ENCODE data around the gene SPAG5.
A peak's percentile ranks its signal among the peaks of the same experiment; 100 is the strongest.
"Not testable (repeated sequence)": the region's sequence is repeated elsewhere in the genome, so short reads cannot be mapped to it uniquely, and the experiment has no call there.

SPAG5 gene

GRCh38 chr17:28592260-28592659, 6.6 kb downstream of the SPAG5 start:
- Mint-ChIP-seq H3K4me3 (no peak overlapping the region), H3K9me3 (no peaks in the 10 kb centered on the region), H3K27ac (no peak overlapping the region), H3K36me3 (ENCODE audit: low read depth) (peaks cover 39% of the 10 kb centered on the region), H3K4me1 (ENCODE audit: low read depth) (peaks cover 6% of the 10 kb centered on the region), H3K27me3 (ENCODE audit: low read depth) (no peaks in the 10 kb centered on the region)
- no peak for DNase-seq (ENCODE audit: low spot score)

DNA sequence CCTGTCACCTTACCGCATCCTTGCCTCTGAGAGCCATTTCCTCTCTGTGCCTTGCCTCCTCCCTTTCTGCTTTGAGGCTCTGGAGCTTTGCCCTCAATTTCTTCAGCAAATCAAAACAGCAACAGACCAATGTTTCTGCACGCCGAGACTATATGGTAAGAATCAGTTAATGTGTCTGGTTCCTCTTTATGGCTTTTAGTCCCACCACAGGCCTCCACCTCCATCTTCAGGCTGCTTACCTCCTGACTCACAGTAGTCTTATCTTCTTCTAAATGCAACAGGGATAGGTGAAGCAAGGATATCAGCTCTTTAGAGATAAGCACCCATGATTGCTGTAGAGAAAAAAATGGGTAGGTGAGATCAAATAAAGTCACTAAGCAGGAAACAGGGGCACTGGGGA, 13.0 kb downstream of the SPAG5 start:
- Mint-ChIP-seq H3K27me3 (ENCODE audit: low read depth) (no peaks in the 10 kb centered on the region), H3K9me3 (no peaks in the 10 kb centered on the region), H3K36me3 (ENCODE audit: low read depth) (peaks cover 31% of the 10 kb centered on the region), H3K4me3 (no peak overlapping the region), H3K4me1 (ENCODE audit: low read depth) (peaks cover 6% of the 10 kb centered on the region), H3K27ac (no peak overlapping the region)
- no peak for DNase-seq (ENCODE audit: low spot score)

DNA sequence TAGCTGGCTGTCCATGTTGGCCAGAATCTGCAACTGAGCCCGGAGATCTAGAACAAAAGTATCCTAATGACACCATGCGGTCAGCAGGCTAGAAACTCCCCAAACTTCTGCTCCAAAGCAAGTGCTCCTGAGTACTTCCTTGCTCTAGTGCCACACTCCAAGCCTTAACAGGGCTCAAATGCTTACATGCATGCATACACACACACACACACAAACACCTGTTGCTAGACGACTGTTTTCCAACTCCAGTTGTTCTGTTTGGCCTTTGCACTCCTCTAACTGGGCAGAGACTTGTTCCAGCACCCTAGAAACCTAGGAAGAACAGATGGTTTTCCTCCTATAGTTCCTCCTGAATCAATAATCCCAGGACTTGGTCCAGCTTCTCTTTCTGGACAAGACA, 14.4 kb downstream of the SPAG5 start:
- no peaks in the 10 kb centered on the region for H3K27me3 Mint-ChIP-seq (ENCODE audit: low read depth)
- peaks cover 38% of the 10 kb centered on the region for H3K36me3 Mint-ChIP-seq (ENCODE audit: low read depth)
- H3K9me3 Mint-ChIP-seq: no peaks in the 10 kb centered on the region
- H3K27ac Mint-ChIP-seq: no peak overlapping the region
- H3K4me1 Mint-ChIP-seq (ENCODE audit: low read depth): peaks cover 20% of the 10 kb centered on the region
- no peak overlapping the region for H3K4me3 Mint-ChIP-seq
- no peak for DNase-seq (ENCODE audit: low spot score)

DNA sequence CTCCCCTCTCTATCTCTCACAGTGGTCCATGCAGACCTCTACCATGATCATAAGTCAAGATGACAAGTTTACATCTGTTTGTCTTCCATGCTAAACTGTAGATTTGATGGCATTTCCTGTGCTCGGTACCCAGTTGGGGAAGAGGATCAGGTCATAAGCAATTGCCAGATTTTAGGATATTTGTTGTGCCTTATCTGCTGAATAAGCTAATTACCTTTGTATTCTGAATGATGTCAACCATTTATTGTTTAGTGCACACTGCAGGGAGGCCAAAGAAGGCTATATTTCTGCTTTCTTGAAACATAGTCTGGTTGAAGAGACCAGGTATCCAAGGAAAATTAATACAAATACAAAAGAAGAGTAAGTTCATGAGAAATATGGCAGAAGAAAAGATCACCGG, 16.3 kb downstream of the SPAG5 start:
- Mint-ChIP-seq H3K9me3 (no peaks in the 10 kb centered on the region), H3K27me3 (ENCODE audit: low read depth) (no peaks in the 10 kb centered on the region), H3K36me3 (ENCODE audit: low read depth) (peaks cover 47% of the 10 kb centered on the region), H3K4me1 (ENCODE audit: low read depth) (peaks cover 26% of the 10 kb centered on the region), H3K27ac (no peak overlapping the region), H3K4me3 (no peak overlapping the region)
- no peak for DNase-seq (ENCODE audit: low spot score)

DNA sequence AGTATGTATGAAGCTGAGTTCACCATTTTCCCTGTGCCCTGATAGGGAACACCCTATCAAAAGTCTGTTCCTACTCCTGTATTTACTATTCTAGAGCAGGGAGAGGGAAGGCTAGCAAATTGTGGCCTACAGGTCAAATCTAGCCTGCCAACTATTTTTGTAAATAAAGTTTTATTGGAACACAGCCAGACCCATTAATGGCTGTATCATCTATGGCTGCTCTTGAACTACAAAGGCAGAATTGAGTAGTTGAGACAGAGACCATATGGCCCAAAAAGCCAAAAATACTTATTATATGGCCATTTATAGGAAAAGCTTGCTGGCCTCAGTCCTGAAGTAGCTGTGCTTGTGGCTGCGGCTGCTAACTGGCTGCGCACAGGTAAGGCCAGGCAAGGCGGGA, 17.9 kb downstream of the SPAG5 start:
- Mint-ChIP-seq H3K4me1 (ENCODE audit: low read depth) (peaks cover 34% of the 10 kb centered on the region), H3K4me3 (no peak overlapping the region)

GRCh38 chr17:28579526-28579925, 19.3 kb downstream of the SPAG5 start:
- Mint-ChIP-seq H3K36me3 (ENCODE audit: low read depth) (peaks cover 46% of the 10 kb centered on the region), H3K4me1 (ENCODE audit: low read depth) (peaks cover 40% of the 10 kb centered on the region), H3K27me3 (ENCODE audit: low read depth) (no peaks in the 10 kb centered on the region), H3K9me3 (no peaks in the 10 kb centered on the region), H3K27ac (peak overlapping the region; percentile 79), H3K4me3 (peak overlapping the region; percentile 32)
- peak; percentile 66 for DNase-seq (ENCODE audit: low spot score)

More for the DNA sequence above, 17.9 kb downstream of the SPAG5 start:
- no peaks in the 10 kb centered on the region for H3K9me3 Mint-ChIP-seq
- DNase-seq (ENCODE audit: low spot score): no peak
- peaks cover 48% of the 10 kb centered on the region for H3K36me3 Mint-ChIP-seq (ENCODE audit: low read depth)
- no peaks in the 10 kb centered on the region for H3K27me3 Mint-ChIP-seq (ENCODE audit: low read depth)
- H3K27ac Mint-ChIP-seq: peak overlapping the region; percentile 69

GRCh38 chr17:28578246-28579195, 20.3 kb downstream of the SPAG5 start:
- no peaks in the 10 kb centered on the region for H3K27me3 Mint-ChIP-seq (ENCODE audit: low read depth)
- H3K9me3 Mint-ChIP-seq: no peaks in the 10 kb centered on the region
- H3K4me1 Mint-ChIP-seq (ENCODE audit: low read depth): peaks cover 45% of the 10 kb centered on the region
- H3K4me3 Mint-ChIP-seq: peak overlapping the region; percentile 55
- DNase-seq (ENCODE audit: low spot score): no peak
- peak overlapping the region; percentile 79 for H3K27ac Mint-ChIP-seq
- peaks cover 55% of the 10 kb centered on the region for H3K36me3 Mint-ChIP-seq (ENCODE audit: low read depth)

- Mint-ChIP-seq H3K36me3 (ENCODE audit: low read depth) (peaks cover 63% of the 10 kb centered on the region), H3K4me1 (ENCODE audit: low read depth) (peaks cover 55% of the 10 kb centered on the region), H3K27me3 (ENCODE audit: low read depth) (no peaks in the 10 kb centered on the region), H3K9me3 (no peaks in the 10 kb centered on the region), H3K27ac (peak overlapping the region; percentile 17), H3K4me3 (no peak overlapping the region)
- DNase-seq (ENCODE audit: low spot score): no peak
Observed at GRCh38 chr17:28577466-28577824, 21.4 kb downstream of the SPAG5 start.

DNA sequence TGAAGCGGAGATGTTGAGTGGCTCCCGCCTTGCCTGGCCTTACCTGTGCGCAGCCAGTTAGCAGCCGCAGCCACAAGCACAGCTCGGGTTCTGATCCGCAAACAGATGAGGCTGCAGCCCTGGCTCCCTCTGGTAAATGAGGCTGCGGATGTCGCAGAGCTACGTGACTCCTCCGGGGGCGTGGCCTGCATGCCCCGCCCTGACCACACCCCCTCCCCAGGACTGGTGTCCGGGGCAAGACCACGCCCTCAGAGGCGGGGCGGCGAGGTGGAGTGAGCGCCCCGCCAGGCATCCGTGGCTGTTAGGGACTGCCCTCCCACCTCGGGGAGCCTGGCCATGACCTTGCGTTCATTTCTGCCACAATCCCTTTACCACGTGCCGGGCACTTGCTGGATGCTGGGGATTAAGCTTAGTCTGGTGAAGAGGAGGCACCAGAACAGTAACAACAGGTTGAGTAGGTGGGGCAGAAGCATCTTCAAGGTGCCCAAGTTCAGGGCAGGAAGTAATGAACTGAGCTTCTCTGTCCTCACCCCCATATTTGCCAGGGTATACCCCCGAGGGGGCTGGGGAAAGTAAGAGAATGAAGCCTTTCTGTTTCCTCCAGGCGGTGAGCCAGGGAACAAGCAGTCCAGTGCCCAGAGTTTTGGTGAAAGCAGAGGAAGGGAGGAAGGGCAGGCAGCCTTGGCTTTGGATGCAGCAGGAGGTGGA, 21.9 kb downstream of the SPAG5 start, which contains the start of gene ALDOC:
TSS of gene ALDOC (minus strand) at position 138 of the 708 bp plus-strand sequence. CDS start 1,363 bp downstream, outside the sequence.
- Mint-ChIP-seq H3K27ac (peak within 1 kb of the TSS; percentile 89), H3K4me3 (peak within 1 kb of the TSS; percentile 96), H3K9me3 (no peaks in the 10 kb centered on the region), H3K36me3 (ENCODE audit: low read depth) (peaks cover 63% of the 10 kb centered on the region), H3K4me1 (ENCODE audit: low read depth) (peaks cover 60% of the 10 kb centered on the region), H3K27me3 (ENCODE audit: low read depth) (no peaks in the 10 kb centered on the region)
- peak; percentile 98 for DNase-seq (ENCODE audit: low spot score)

- Mint-ChIP-seq H3K36me3 (ENCODE audit: low read depth) (peaks cover 63% of the 10 kb centered on the region), H3K4me3 (peak overlapping the region; percentile 96), H3K4me1 (ENCODE audit: low read depth) (peaks cover 62% of the 10 kb centered on the region), H3K27ac (peak overlapping the region; percentile 86)
- H3K9me3 Mint-ChIP-seq; H3K27me3 Mint-ChIP-seq (ENCODE audit: low read depth); DNase-seq (ENCODE audit: low spot score): not testable (repeated sequence)
Observed at GRCh38 chr17:28576016-28576415, 22.8 kb downstream of the SPAG5 start.

GRCh38 chr17:28575126-28575795, 23.6 kb downstream of the SPAG5 start:
- Mint-ChIP-seq H3K27ac (no peak overlapping the region), H3K36me3 (ENCODE audit: low read depth) (peaks cover 56% of the 10 kb centered on the region), H3K4me3 (peak overlapping the region; percentile 96), H3K27me3 (ENCODE audit: low read depth) (no peaks in the 10 kb centered on the region), H3K9me3 (no peaks in the 10 kb centered on the region), H3K4me1 (ENCODE audit: low read depth) (peaks cover 56% of the 10 kb centered on the region)
- DNase-seq (ENCODE audit: low spot score): no peak

- Mint-ChIP-seq H3K36me3 (ENCODE audit: low read depth) (peaks cover 55% of the 10 kb centered on the region), H3K4me3 (peak overlapping the region; percentile 35), H3K27ac (peak overlapping the region; percentile 5), H3K9me3 (no peaks in the 10 kb centered on the region), H3K27me3 (ENCODE audit: low read depth) (no peaks in the 10 kb centered on the region), H3K4me1 (ENCODE audit: low read depth) (peaks cover 55% of the 10 kb centered on the region)
- DNase-seq (ENCODE audit: low spot score): no peak
Observed at GRCh38 chr17:28574526-28574925, 24.3 kb downstream of the SPAG5 start.

GRCh38 chr17:28573966-28574480, 24.8 kb downstream of the SPAG5 start:
- Mint-ChIP-seq H3K36me3 (ENCODE audit: low read depth) (peaks cover 52% of the 10 kb centered on the region), H3K4me1 (ENCODE audit: low read depth) (peaks cover 52% of the 10 kb centered on the region), H3K27ac (peak overlapping the region; percentile 5), H3K4me3 (peak overlapping the region; percentile 35), H3K9me3 (no peaks in the 10 kb centered on the region), H3K27me3 (ENCODE audit: low read depth) (no peaks in the 10 kb centered on the region)
- no peak for DNase-seq (ENCODE audit: low spot score)

Data from T-helper 2 cell treated with Interferon-gamma antibody and Interleukin-4, amounts not matched to agents 5 μg/mL and 100 μg/mL, for 36 hours (primary cell).